GM19438 (cell line): Measurements from ENCODE around the gene HGF.

Experiments
- ATAC-seq: cut with Tn5 transposase; IDR thresholded peaks from one replicate; pipeline ENCODE4 v1.9.1; 2021; ENCODE audit warnings: low read depth; ENCODE audit not compliant: unreplicated experiment

HGF gene

DNA sequence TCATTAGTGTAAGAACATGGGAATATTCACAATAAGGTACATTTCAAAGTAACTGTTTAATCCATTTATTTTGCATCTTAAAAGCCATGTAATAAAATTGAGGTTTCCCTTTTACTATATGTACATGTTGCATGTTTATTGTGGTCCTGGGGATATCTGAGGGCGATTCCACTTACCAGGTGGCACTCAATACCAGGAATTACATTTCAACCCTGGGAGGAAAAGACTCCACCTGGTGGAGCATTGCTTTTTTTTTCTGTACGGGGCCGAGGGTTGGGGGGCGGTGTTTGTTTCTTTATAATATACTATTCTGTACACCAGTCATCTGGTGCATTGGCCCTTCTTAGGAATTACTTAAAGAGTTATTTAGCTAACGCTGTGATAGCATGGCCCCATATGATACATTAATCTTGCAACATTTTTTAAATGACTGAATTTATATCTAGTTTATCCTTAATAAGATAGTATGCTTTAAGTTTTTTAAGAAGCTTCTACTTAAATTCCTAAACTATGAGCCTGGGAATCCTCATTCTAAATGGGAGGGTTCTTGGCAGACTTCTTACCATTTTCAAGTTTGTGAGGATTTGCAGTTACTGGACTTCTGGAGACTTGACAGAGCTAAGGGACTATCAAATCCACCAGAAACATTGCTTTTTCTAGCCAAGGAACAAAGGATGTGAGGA lies 7.2 kb upstream of the HGF start:
- no peak for ATAC-seq

DNA sequence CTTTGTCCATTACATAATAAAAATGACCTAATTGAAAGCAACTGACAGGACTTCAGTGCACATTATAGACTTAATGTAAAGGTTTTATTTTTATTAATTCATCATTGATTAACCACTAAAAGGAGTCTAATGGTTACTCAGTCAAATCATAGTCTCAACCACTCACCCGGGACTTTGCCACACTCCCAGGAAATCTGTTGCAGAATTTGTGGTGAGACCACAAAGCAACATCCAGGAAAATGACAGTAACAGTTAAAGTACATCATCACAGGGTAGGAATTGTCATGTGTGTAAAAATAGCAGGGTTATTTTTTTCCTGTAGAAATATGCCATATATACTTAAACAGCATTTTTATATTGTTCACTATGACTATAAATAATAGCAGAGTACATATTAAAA lies 6.3 kb upstream of the HGF start:
- no peak for ATAC-seq

- ATAC-seq: no peak
These were observed 5.7 kb upstream of the HGF start for GRCh38 chr7:81775560-81775959.

GRCh38 chr7:81774551-81774950 lies 4.7 kb upstream of the HGF start:
- no peak for ATAC-seq

DNA sequence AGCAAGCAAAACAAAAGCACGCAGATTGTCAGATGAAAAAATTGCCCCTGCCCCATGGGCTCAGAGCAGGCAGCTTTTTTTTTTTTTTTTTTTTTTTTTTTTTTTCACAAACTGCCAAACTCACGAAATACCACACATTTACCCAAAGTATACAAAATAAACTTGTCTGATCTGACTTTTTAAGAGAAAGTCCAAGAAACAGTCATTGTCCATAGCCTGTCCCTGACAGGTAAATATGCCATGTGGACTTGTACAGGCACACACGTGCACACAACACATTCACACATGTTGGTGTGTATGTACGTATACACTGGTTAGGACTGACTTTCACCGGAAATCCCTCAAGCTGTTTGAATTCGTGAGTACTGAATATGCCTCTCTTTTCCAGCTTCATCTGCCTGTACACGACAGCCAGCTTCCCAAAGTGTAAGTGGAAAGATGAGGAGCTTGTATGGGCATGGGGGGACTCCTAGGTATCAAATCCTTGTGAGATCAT lies 929 bp upstream of the HGF start:
- ATAC-seq: no peak

GRCh38 chr7:81768951-81769778 lies 682 bp downstream of the HGF start:
- ATAC-seq: no peak

DNA sequence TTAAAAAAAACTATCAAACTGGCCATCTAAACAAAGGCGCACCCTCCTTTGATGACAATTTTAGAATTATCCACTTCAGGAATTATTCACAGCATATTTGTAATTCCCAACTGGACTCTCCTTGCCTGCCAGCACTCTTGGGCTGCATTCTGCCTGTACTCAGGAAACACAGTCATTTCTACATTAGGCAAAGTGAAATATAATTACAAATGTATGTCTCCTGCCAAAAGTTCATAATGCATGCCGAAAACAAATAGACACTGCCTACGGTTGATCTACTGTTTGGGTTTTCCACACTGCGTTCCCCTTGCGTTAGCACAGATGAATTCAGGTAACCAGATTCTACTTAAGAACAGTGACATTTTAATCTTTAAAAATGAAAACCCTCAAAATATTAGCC lies 1.9 kb downstream of the HGF start:
- ATAC-seq: no peak

DNA sequence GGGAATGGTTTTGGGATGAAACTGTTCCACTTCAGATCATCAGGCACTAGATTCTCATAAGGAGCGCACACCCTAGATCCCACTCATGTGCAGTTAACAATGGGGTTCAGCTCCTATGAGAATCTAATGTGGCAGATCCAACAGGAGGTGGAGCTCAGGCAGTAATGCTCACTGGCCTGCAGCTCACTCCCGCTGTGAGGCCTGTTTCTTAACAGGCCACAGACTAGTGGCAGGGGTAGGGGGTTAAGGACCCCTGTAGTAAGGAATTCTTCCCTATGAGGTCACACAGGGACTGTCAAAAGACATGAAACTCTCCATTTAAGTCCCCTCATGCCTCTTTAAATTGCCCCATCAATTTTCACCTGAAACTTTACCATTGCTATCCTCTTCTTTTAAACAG lies 8.0 kb downstream of the HGF start:
- ATAC-seq: no peak

DNA sequence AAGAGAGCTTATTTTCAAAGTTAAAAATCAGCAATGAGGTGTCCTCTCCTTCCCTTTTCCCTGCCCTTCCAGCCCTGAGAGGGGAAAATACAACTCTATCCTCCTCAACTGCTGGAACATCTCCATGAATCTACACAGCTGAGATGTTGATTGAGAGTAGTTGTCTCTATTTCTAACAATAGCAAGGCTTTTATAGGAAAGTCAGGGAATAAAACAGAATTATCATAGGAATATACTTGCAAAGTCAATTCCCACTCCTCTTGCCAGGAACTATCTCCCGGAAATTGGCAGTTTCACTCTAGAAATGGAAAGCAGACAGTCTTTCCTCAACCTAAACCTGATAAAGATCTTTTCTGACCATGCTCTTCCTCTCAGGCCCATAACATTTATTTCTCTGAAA lies 8.8 kb downstream of the HGF start:
- ATAC-seq: no peak

DNA sequence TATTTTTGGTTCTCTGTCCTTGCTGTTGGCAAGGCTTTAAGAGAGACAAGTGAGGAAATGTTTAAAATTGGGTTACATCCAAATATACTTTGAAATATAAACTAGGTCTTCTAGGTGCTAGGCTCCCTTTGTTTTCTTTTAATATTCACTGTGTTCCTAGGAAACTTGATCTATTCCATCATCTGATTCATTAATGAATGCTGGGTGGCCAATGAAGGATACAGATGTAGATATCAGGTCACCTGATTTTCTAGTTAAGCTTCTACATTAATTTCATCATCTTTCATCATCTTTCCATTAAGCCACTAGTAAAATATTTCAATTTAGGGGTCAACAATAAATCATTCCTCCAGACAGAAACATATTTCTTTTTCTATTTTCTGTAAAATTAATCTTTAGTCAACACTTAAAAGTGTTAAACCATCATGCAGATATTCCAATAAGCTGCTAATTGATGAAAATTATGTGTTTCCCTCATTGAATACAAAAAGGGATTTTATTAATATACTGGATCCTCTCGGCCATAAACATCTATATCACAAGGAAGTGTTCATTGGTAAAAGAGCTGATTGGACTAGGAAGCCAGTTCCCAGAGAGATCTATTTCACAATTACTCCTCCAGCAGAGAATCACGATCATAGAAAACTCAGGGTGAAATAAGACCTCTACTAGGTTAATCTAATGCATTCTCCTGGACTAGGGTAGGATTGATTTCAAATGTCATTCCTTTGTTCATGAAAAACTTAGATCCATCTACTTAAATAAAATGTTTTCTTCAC lies 14.7 kb downstream of the HGF start:
- ATAC-seq: no peak

DNA sequence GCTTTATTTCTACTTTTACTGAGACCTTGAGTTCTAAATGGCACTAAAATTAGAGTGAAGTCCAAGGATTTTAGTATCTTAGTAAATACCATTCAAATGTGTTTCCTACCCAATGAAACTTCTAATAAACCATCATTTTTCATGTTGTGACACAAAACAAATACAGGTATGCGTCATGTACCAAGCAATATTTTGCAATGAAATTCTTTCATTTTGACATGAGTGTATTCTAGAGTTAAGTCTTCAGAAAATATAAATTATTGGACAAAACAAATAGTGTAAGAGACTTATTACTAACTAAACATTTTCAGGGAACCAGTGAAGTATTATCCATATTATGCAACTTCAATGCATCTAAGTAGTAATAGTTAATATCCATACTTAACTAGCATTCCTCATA lies 16.5 kb downstream of the HGF start:
- ATAC-seq: no peak

DNA sequence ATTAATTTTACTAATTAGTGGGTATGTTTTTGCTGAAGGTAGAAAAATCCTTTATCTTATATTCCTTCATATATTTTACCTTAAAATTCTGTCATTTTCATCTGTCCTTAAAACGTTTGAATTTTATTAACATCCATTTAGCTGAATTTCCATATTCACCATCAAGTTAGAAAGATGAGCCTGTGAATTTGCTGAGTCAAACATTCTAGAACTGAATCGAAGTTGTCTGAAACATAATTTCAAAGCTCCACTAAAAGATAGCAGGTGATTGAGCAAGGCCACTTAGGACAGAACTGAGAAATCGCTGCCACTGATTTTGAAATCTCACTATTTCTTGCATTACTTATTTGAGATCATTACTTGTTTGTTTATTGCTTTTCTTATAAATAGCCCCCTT lies 17.5 kb downstream of the HGF start:
- ATAC-seq: no peak

DNA sequence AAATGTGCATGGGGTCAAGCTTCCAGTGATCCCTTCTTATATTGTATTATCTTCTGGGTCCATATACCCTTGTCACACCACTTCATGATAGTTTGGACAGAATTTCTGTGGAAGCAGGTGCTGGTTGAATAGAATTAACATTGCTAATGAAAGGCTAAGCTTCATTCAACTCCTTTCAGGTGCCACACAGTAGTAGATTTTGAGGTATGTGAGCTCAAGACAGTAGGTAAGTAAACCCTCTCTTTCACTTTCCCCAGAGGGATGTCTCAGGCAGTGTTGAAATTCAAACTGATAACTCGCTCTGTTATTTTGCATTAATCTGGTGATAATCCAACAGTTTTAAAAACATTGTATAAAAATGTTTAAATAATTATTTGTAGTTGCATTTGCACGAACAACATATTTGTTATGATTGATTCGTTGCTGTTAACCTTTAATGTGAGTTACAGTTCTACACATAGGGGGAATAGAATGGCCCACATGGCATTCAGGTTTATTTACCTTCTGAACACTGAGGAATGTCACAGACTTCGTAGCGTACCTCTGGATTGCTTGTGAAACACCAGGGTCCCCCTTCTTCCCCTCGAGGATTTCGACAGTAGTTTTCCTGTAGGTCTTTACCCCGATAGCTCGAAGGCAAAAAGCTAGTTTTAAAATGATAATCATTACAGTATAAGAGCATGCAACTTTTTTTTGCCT lies 18.1 kb downstream of the HGF start:
- ATAC-seq: no peak

- ATAC-seq: no peak
These were observed 24.2 kb downstream of the HGF start for GRCh38 chr7:81745637-81746036.

DNA sequence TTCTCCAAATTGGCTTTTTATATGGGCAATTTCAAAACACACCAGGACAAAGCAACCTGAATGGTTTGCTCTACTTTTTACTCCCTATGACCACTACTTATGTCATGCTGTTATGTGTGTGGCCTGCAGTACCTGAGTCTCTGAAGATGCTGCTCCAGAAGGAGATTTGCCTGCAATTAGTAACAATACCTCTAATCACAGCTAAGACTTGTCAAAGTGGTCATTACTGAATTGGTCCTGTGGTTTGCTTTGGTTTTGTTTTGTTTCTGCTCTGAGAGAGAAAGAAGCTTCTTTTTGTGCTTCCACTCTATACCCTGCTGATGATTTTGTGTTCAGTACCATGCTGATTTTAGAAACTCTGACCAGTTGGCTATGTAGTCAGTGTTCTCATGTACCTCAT lies 25.5 kb downstream of the HGF start:
- no peak for ATAC-seq

GRCh38 chr7:81743665-81744064 lies 26.2 kb downstream of the HGF start:
- no peak for ATAC-seq

- ATAC-seq: no peak
These were observed 26.6 kb downstream of the HGF start for GRCh38 chr7:81743201-81743600.

- ATAC-seq: no peak
These were observed 29.4 kb downstream of the HGF start for GRCh38 chr7:81740403-81740802.

GRCh38 chr7:81736091-81736490 lies 33.8 kb downstream of the HGF start:
- no peak for ATAC-seq

DNA sequence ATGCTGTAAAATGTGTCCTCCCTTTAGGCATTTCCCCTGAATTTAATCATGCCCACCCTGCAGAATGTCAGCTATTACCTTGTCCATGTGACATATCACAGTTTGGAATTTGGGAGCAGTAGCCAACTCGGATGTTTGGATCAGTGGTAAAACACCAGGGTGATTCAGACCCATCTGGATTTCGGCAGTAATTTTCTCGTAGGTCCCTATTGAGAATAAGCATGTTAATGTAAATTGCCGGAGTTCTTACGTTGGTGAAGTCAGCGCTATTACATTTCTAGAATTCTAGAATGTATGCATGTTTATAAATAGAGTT lies 44.1 kb downstream of the HGF start:
- ATAC-seq: no peak
